RWPE2 (cell line): ENCODE results near the gene LHX4.

ENCODE experiments used
- ATAC-seq: fragments of 200-7000 bp; cut with Tn5 transposase; 3 replicates; pipeline ENCODE4 v1.9.1; 2021; ENCODE audit warnings: low read depth
- DNase-seq: peaks from one replicate; pipeline ENCODE4 v3.0.0-alpha.2; 2020; ENCODE audit warnings: low spot score
- H3K27ac ChIP-seq: fragments of 450-650 bp; 2 replicates; pipeline ENCODE4 v1.5.1; 2017; ENCODE audit warnings: mild to moderate bottlenecking; ENCODE audit not compliant: poor library complexity, severe bottlenecking
- H3K27me3 ChIP-seq: fragments of 250-450 bp; sonication (Bioruptor Pico); 2 replicates; pipeline ENCODE4 v1.5.1; 2021; ENCODE audit warnings: mild to moderate bottlenecking, moderate library complexity; ENCODE audit not compliant: insufficient read depth, poor library complexity, severe bottlenecking
- H3K36me3 ChIP-seq: fragments of 250-450 bp; sonication (Bioruptor Pico); 2 replicates; pipeline ENCODE4 v1.5.1; 2020; ENCODE audit warnings: low read depth, mild to moderate bottlenecking, moderate library complexity
- H3K4me1 ChIP-seq: fragments of 250-450 bp; sonication (Bioruptor Pico); 2 replicates; pipeline ENCODE4 v1.5.1; 2021; ENCODE audit warnings: mild to moderate bottlenecking, moderate library complexity; ENCODE audit not compliant: insufficient read depth, poor library complexity, severe bottlenecking
- H3K4me3 ChIP-seq: fragments of 250-450 bp; sonication (Bioruptor Pico); 2 replicates; pipeline ENCODE4 v1.5.1; 2021; ENCODE audit warnings: mild to moderate bottlenecking, moderate library complexity; ENCODE audit not compliant: severe bottlenecking
- H3K9me3 ChIP-seq: fragments of 250-450 bp; sonication (Bioruptor Pico); 2 replicates; pipeline ENCODE4 v1.5.1; 2021; ENCODE audit warnings: mild to moderate bottlenecking, moderate library complexity; ENCODE audit not compliant: severe bottlenecking
- CTCF ChIP-seq: fragments of 450-650 bp; IDR thresholded peaks from one replicate; pipeline ENCODE4 v1.5.1; 2017; ENCODE audit warnings: mild to moderate bottlenecking, moderate library complexity; ENCODE audit not compliant: poor library complexity, severe bottlenecking

Gene LHX4

GRCh38 chr1:180283098-180283497 is 53.0 kb downstream of the LHX4 start:
- H3K9me3 ChIP-seq: no peaks in the 10 kb centered on the region
- no peaks in the 10 kb centered on the region for H3K27me3 ChIP-seq
- H3K4me1 ChIP-seq: no peaks in the 10 kb centered on the region
- ATAC-seq (no peak), DNase-seq (no peak)
- H3K27ac ChIP-seq: no peak overlapping the region
- no peak for TF ChIP-seq CTCF
- H3K4me3 ChIP-seq: no peak overlapping the region
- peaks cover 28% of the 10 kb centered on the region for H3K36me3 ChIP-seq

DNA sequence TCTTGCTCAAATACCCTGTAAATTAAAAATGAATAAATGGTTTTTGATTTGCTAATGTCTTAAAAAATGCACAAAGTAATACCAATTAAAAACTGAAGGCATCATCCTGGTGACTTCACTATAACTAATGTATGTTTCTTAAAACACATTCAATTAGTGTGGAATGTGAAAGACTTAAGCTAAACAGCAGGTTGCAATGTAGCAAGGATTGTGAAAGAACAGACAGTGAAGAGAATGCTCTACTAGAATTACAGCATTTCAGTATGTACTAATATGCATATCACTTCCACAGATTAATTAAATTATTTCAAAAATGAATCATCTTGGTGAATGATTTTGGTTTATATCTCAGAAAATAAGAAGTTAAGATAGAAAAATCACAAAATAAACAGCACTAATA is 56.4 kb downstream of the LHX4 start:
- H3K4me1 ChIP-seq: no peaks in the 10 kb centered on the region
- DNase-seq (no peak), ATAC-seq (no peak)
- TF ChIP-seq CTCF: no peak
- H3K36me3 ChIP-seq: peaks cover 34% of the 10 kb centered on the region
- H3K27me3 ChIP-seq: no peaks in the 10 kb centered on the region
- no peak overlapping the region for H3K4me3 ChIP-seq
- H3K9me3 ChIP-seq: no peaks in the 10 kb centered on the region
- H3K27ac ChIP-seq: no peak overlapping the region

DNA sequence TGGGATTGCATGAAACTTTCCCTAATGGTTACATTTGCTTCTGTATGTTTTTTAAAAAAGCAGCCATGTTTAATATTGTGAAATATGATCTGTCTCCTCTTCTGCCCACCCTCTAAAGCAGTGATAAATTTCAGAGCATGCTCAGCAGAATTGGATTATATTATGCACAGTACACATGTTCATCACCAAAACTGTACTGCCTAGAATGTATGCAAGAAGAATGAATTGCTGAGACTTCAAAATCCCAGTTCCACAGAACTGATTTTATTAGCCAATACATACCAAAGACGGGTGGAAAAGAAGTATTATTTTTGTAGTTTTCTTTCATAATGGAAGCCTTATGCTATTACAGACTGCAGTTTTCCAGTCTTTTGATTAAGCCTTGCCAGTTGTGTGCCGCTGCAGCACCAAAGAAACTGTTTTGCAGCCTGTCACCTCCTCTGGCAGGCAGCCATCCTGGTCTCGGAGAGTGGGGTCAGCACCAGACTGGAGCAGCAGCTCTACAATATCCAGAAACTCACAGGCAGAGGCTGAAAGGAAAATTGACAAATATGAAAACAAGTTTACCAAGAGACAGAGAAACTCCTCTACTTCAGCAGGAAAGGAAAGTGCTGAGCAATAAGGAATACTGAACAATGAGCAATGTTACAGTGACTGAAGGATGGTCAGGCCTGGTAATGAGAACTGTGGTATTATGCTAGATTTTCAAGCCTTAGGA is 58.1 kb downstream of the LHX4 start:
- Histone ChIP-seq H3K4me3 (no peak overlapping the region), H3K27ac (no peak overlapping the region), H3K27me3 (no peaks in the 10 kb centered on the region), H3K36me3 (peaks cover 34% of the 10 kb centered on the region), H3K4me1 (no peaks in the 10 kb centered on the region), H3K9me3 (no peaks in the 10 kb centered on the region)
- ATAC-seq (no peak), DNase-seq (no peak)
- no peak for TF ChIP-seq CTCF

GRCh38 chr1:180288940-180289339 is 58.9 kb downstream of the LHX4 start:
- Histone ChIP-seq H3K36me3 (peaks cover 31% of the 10 kb centered on the region), H3K9me3 (no peaks in the 10 kb centered on the region), H3K4me1 (no peaks in the 10 kb centered on the region), H3K4me3 (no peak overlapping the region), H3K27ac (no peak overlapping the region), H3K27me3 (no peaks in the 10 kb centered on the region)
- DNase-seq: no peak
- TF ChIP-seq CTCF: no peak
- ATAC-seq: no peak

DNA sequence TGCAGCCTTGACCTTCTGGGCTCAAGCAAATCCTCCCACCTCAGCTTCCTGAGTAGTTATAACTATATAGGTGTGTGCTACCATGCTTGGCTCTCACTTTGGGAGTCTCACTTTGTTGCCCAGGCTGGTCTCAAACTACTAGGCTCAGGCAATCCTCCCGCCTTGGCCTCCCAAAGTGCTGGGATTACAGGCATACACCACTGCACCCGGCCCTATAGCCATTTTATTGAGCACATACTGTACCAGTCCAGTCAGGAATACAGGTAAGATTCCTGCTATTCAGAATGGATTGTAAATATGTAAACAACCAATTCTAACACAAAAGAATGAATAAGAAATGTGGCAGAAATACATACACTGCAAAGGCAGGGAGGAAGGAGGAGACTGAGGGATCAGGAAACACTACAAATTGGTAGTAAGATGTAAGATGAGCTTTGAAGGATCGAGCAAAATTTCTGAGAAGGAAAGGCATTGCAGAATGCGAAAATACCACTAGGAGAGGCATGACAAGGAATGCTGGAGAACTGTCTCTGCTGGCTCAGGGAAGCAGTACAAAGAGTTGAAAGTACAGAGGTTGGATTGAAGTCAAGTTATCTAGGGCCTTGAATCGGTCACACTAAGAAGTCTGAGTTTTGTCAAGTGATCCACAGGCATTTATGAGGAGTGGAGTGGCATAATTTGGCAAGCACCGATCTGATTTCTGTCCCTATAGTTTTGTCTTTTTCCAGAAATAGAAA is 60.4 kb downstream of the LHX4 start:
- H3K4me3 ChIP-seq: no peak overlapping the region
- H3K27me3 ChIP-seq: no peaks in the 10 kb centered on the region
- no peaks in the 10 kb centered on the region for H3K9me3 ChIP-seq
- no peaks in the 10 kb centered on the region for H3K4me1 ChIP-seq
- H3K36me3 ChIP-seq: peaks cover 28% of the 10 kb centered on the region
- DNase-seq (no peak), ATAC-seq (no peak)
- H3K27ac ChIP-seq: no peak overlapping the region
- TF ChIP-seq CTCF: no peak
